ENCODE measurements around the gene RPS16. TPM values are rescaled to one million over a fixed set of nuclear protein-coding genes. Genes with fewer than 3 reads are reported as not detected.
A peak's percentile ranks its signal among the peaks of the same experiment; 100 is the strongest.

The RPS16 gene
- total RNA-seq, 2 donors from 2014 or later: 1,698 to 1,720 TPM

GRCh38 chr19:39430675-39431593 is 4.8 kb downstream of the RPS16 start:
- no peaks in the 10 kb centered on the region for H3K9me3 ChIP-seq
- H3K36me3 ChIP-seq: peaks cover 27% of the 10 kb centered on the region
- H3K27me3 ChIP-seq: no peaks in the 10 kb centered on the region
- peak overlapping the region; percentile 7 to 39 for H3K9ac ChIP-seq (ENCODE audit: low read depth in 2 of 2, low read length in 2 of 2)
- DNase-seq: peak; percentile 20
- H3K27ac ChIP-seq: peak overlapping the region; percentile 80
- peaks cover 3% of the 10 kb centered on the region for H3K4me1 ChIP-seq
- H3K4me3 ChIP-seq: no peak overlapping the region
- intact Hi-C loops (cut with DNase I): no loop called here
- no peak for TF ChIP-seq CTCF (IDR thresholded peaks at IDR 0.05)

- H3K4me1 ChIP-seq: no peaks in the 10 kb centered on the region
- peak; percentile 25 for DNase-seq
- intact Hi-C loops (cut with DNase I): no loop called here
- H3K27me3 ChIP-seq: no peaks in the 10 kb centered on the region
- H3K27ac ChIP-seq: peak overlapping the region; percentile 67
- peaks cover 17% of the 10 kb centered on the region for H3K36me3 ChIP-seq
- no peak overlapping the region for H3K4me3 ChIP-seq
- no peaks in the 10 kb centered on the region for H3K9me3 ChIP-seq
- TF ChIP-seq CTCF (IDR thresholded peaks at IDR 0.05): no peak
- H3K9ac ChIP-seq (ENCODE audit: low read depth in 2 of 2, low read length in 2 of 2): peak overlapping the region; percentile 8 to 26
These were observed 7.3 kb downstream of the RPS16 start for GRCh38 chr19:39428283-39429112.

DNA sequence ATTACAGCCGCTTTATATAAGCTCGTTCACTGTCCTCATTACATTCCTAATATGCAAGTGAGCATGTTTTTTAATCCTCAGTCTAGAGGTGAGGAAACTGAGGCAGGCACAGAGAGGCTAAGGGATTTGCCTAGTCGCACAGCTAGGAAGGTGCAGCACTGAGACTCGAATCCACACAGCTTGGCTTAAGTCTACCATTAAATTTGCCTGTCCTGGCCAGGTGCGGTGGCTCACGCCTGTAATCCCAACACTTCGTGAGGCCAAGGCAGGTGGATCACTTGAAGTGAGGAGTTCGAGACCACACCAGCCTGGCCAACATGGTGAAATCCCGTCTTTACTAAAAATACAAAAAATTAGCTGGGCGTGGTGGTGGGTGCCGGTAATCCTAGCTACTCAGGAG is 8.0 kb downstream of the RPS16 start:
- DNase-seq: no peak
- no peaks in the 10 kb centered on the region for H3K4me1 ChIP-seq
- H3K9ac ChIP-seq (ENCODE audit: low read depth in 2 of 2, low read length in 2 of 2): no peak overlapping the region
- intact Hi-C loops (cut with DNase I): no loop called here
- peaks cover 9% of the 10 kb centered on the region for H3K36me3 ChIP-seq
- peak overlapping the region; percentile 67 for H3K27ac ChIP-seq
- H3K4me3 ChIP-seq: no peak overlapping the region
- H3K27me3 ChIP-seq: no peaks in the 10 kb centered on the region
- TF ChIP-seq CTCF (IDR thresholded peaks at IDR 0.05): no peak
- H3K9me3 ChIP-seq: no peaks in the 10 kb centered on the region

- Histone ChIP-seq H3K4me3 (no peak overlapping the region), H3K27me3 (no peaks in the 10 kb centered on the region), H3K9me3 (no peaks in the 10 kb centered on the region), H3K9ac (ENCODE audit: low read depth in 2 of 2, low read length in 2 of 2) (no peak overlapping the region), H3K27ac (no peak overlapping the region), H3K36me3 (no peaks in the 10 kb centered on the region), H3K4me1 (no peaks in the 10 kb centered on the region)
- no peak for DNase-seq
- intact Hi-C loops (cut with DNase I): no loop called here
- no peak for TF ChIP-seq CTCF (IDR thresholded peaks at IDR 0.05)
These were observed 9.6 kb downstream of the RPS16 start for GRCh38 chr19:39426170-39426569.

GRCh38 chr19:39425744-39426143 is 10.0 kb downstream of the RPS16 start:
- Histone ChIP-seq H3K36me3 (no peaks in the 10 kb centered on the region), H3K4me1 (no peaks in the 10 kb centered on the region), H3K9me3 (no peaks in the 10 kb centered on the region), H3K9ac (ENCODE audit: low read depth in 2 of 2, low read length in 2 of 2) (no peak overlapping the region), H3K4me3 (no peak overlapping the region), H3K27ac (no peak overlapping the region), H3K27me3 (no peaks in the 10 kb centered on the region)
- intact Hi-C loops (cut with DNase I): no loop called here
- TF ChIP-seq CTCF (IDR thresholded peaks at IDR 0.05): no peak
- no peak for DNase-seq

Data from colonic mucosa (tissue), 4 donors.